Limb (tissue), 2 donors: ENCODE results near the gene WDR36.

Experiments used
- DNase-seq, 2 donors: peaks; one replicate each; pipeline ENCODE4 v3.0.0-alpha.2; 2016; ENCODE audit errors: extremely low spot score in 2 of 2

The WDR36 gene

DNA sequence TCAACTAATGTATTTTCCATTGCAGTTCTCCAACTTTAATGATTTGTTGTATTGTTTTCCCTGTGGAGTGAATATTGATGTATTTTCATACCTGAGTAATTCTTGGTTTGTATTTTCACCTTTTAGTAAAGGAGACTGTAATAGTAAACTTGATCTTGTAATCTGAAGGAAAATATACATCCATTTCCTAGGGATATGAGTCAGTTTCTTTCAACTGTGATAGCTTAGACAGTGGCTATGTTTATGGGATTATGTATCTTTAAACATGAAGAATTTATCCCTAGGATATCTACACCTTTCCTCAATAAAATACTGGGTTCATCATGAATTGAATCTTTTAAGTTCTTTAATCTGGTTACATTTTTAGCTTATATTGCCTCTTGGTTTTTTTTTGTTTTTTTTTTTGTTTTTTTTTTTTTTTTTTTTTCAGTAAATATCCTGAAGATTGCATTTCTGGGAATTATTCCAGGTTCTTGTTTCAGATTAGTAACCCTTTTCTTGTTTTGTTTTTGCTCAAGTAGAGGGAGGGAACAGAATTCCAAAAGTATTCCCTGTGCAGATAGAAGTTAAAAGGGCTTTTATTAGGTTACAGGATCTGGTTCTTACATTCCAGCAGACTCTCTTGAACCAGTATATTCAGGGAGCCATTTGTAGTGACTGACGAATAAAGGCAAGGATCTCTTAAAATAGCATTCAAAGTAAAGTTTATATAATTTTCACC lies 7.1 kb downstream of the WDR36 start:
- DNase-seq: no peak

DNA sequence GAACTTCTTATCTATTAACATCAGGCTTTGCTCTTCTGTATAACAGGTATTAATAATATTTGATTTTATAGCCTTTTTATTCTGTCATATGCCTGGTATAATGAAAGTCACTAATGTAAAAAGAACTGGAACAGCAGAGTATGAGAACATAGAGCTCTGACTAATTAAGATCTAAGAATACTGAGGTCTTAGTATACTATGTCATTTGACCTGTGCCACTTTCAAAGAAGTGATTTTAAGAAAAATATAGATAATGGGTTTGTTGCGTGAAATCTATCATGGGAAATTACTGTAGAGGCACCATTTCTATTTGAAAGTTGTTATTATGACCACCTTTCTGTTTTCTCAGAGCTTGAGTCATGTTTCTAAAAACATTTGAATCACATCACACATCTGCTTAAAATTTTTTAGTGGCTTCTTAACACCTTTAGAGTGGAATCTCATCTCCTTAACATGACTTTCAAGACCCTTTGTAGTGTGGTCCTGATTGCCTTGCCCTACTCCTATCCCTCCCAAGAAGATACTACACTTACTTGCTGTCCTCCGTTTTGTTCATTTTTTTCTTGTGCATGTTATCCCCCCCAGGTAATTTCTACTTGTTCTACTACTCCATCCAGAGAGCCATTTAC lies 14.3 kb downstream of the WDR36 start:
- DNase-seq: no peak

DNA sequence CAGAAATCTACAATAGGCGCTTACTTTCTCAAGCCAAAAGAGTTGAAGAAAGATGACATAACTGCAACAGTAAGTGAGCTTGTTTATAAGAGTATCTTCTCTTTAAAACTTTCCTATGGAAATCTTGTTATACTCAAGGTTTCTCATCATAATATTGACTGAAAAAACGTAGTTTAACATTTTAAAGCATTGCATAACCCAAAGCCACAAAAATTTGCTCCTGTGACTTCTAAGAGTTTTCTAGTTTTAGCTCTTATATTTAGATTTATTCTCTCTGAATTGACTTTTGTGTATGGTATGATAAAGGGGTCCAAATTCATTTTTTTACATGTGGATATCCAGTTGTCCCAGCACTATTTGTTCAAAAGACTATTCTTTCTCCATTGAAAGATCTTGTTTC lies 15.2 kb downstream of the WDR36 start:
- DNase-seq: no peak

DNA sequence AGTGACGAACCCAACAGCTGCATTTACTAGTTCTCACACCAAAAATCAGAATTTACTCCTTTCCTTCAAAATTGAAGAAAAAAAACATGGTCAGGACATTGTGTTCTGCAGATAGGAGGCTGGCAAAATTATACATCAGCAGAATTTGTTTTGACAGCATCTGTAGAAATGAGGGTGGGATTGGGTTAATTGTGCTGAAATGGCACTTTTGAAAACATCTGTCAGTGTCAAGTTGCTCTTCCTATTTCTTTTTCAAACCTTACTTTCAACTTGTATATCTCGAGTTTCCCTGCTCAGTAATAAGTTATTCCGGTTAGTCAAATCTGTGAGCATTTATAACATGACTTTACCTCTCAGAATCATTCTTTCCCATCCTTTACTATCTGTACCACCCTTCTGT lies 19.8 kb downstream of the WDR36 start:
- DNase-seq: no peak

DNA sequence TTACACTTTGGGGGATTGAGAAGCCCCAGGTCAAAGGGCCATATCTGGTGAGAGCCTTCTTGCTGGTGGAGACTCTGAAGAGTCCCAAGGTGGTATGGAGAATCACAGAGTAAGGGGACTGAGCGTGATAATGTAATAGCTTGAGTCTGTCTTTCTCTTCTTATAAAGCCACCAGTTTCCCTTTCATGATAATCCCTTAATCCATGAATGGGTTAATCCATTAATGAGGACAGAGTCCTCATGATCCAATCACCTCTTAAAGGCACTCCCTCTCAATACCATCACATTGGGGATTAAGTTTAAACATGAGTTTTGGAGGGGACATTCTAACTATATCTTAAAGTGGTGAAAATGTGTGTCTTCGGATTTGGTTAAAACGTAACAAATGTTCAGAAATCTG lies 21.5 kb downstream of the WDR36 start:
- DNase-seq: no peak

DNA sequence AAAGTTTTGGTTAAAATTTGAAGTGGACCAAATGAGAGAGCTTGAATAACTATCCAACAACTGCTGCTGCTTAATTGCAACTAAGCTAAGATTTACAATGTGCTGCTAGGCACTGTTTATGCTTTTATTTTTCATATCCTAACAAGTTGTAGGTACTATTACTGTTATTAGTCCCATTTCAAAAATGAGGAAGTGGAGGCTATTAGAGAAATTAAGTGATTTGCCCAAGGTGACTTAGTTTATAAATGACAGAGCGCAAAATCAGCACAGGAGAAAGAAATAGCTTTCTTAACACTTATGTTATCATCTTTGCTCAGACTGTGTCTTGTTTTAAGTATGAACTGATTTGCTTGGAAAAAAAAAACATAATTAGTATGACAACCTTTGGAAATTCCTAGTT lies 23.1 kb downstream of the WDR36 start:
- DNase-seq: no peak

DNA sequence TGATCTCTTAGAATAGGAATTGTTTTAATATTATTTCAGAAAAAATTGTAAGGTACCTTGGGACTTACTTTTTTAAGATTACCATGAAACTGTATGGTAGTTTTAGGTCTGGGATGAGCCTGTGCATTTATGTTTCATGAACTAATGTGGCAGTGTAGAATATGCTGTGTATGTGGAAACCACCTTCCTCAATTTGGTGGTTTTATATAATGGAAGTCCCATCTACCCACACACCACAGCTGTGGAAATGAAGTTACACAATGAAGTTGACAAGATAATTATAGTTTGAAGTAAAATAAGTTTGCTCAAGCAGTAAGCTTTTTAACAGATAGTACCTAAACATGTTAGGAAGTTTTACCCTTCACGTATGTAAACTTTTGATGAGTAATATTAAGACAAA lies 24.4 kb downstream of the WDR36 start:
- DNase-seq: no peak

DNA sequence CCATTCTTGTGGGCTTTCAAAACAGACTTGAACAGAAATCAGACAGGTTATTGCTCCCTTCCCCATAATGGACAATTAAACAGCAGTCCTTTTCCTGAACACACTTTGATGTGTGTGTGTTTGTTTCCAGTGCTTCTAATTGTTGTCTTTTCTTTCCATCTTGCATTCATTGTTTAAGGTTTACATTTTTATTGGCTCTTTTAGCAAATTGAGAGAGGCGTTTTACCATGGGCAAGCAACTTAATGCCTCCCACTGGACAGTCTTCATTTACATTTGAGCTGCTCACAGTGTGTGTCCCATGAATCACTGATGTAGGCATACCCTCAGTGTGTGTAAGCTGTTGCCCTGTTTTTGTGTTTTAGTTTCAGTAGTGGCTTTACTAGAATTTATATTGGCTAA lies 25.0 kb downstream of the WDR36 start:
- no peak for DNase-seq

DNA sequence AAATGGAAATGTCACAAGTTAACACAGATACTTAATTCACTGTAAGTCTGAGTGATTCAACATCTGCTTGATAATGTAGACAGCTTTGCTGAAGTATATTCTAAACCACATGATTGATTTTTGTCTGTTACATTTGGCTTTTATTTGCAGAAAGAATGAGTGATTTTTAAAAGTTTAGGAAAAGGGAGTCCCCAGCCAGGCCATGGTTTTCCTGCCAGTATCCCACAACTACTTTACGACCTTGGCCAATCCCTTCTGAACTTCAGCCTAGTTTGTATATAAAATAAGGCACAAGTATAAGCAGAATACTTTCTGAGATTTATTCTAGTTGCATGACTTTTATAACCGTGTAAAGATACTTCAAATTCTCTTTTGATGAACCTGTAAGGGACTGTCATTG lies 27.1 kb downstream of the WDR36 start:
- DNase-seq: no peak

DNA sequence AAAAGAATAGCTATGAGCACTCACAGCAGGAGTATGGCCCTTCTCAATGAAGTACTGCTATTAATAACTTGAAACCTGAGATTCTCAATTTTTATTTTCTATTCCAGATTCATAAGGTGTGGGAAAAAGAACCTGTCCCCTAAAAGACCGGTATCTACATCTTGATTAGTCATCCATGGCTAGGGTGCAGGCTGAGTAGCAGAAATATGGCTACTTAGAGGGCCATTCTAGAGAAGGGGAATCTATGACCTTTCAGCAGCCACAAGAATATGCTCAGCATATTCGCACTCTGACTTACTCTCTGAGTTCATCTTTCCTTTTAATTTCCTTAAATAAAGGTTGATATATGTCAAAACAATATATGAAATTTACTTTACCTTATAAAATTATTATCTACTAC lies 27.7 kb downstream of the WDR36 start:
- DNase-seq: no peak

DNA sequence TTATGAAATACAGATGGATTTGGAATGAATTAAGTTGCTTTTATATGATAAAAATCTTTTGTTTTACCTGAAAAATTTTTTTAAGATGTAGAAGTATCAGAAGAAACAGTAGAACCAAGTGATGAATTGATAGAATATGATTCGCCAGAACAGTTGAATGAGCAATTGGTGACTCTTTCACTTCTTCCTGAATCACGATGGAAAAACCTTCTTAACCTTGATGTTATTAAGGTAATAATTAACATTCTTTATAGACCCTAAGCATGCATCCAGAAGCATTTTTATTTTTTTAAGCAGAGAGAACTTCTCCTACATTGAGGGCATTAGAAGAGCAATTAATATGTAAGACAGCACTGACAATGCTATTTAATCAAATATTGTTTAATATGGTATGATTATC lies 28.8 kb downstream of the WDR36 start:
- no peak for DNase-seq

DNA sequence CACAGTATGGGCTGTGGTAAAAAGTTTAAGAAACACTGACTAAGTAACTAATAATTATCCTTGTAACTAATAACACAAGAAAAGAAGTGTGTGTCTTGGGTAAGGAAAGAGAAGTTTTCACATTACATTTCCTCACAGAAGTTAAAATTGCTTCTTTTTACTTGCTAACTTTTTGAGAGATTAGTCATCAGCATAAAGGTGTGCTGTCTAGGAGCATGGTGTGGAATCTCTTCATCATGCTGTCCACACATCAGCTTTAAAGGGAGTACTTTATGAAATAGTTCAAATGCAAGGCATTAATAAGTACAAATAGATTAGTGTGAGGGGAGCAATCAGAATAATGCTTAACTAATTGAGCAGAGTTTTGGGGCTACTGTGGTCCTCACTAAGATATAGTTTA lies 29.8 kb downstream of the WDR36 start:
- no peak for DNase-seq

DNA sequence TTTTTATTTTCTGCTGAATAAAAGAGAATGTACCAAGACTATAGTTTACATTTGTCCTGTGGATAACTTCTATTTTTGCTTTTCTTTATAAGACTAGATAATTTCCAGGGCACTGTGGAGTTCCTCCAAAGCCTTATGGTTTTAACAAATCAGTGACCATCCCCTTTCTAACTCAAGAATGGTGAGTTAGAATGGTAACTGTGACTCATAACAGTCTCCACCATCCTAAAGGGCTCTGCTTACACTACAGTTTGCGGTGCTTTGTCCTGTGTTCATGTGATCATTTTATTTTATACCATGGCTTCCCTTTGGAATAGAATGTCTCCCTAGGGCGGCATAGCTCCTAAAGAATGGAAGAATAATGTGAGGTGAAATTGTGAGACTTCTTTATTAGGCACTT lies 30.2 kb downstream of the WDR36 start:
- DNase-seq: no peak

DNA sequence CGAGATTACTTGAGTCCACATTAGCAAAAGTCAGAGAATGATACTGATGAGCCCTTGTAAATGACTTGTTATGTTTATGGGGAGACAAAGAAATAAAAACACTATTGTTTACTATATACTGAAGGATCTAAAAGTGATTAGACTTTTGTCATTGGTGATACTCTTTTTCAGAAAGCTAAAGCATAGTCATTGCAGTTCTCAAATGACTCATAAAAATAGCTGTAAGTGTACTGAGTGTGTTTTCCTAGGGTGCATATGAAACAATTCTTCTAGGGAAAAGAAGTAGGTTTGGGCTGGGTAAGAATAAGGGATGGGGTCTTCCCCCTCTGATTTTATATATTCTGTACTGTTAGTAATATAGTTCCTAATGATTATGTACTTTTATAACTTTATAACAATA lies 32.6 kb downstream of the WDR36 start:
- no peak for DNase-seq

DNA sequence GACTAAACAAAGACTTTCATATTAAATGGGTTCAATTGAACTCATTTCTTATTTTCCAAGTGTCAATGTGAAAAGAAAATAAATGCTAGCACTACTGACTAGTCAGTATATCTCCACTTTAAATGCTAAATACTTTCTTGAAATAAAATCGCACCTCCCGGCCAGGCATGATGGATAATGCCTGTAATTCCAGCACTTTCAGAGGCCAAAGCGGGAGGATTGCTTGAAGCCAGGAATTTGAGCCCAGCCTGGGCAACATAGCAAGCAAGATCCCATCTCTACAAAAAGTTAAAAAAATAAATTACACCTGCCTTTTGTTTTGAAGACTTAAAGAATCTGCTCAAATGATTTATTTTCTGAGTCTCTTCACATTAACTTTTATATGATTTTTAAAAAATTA lies 34.7 kb downstream of the WDR36 start:
- DNase-seq: no peak

DNA sequence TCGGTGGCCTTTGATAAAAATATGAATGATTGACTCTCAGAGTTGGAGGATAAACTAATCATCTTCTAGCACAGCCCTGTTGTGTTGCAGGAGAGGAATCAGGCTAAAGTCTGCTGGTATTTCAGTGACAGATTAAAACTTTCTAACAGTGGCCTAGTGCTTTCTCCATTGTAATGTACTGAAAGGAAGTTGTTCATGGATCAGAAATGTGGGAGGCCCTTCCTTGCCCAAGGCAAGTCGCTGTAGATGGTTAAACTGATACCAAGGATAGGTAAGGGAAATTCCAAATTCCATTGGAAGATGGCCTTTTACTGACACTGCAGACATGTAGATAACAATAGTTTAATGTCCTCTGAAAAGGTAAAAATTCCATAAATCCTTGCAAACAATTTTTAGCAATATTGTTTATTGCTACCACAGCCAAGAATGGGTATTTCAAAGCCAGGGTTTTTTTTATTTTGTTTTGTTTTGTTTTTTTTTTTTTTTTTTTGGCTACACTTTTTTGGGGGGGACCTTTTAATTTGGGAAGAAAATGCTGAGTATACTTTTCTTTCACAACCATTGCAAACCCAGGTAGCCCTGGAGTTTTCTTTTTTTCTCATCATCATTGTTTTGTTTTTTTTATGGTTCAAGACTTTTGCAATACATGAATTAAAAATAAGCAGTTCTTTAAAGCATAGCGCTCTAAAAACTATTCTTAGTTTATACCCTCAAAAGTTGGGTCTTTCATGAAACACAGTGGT lies 35.5 kb downstream of the WDR36 start:
- DNase-seq: no peak

DNA sequence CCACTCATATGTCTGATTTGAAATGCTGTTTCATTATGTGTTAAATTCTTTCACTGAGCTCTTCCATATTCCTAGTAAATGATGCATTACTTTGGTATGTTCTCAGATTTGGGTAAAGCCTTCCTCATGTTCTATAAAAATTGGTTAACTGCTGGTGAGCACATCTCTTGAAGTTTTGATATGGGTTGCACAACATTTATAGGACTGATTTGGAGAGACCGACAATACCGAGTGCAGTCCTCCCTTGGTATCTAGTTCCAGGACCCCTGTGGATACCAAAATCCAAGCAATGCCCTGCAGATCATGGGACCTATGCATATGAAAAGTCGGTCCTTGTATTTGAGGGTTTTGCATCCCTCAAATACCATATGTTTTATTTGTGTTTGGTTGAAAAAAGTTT lies 37.8 kb downstream of the WDR36 start:
- no peak for DNase-seq

DNA sequence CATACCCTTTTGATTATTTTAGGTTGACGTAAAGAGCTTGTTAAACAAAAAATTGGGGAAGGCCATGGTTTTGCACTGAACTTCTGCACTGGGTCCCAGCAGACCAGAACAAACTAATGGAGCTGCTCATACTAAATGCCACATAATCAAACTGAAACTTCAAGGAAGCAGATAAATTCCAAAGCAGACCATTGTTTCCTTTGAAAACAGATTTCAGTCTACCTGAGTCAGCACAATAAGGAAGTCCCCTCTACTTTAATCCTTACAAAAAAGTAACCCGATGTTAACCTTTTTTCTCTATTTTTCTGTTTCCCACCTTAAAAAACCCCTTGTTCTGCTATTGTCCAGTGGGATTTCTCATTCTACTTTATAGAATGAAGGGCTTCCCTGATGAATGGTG lies 39.2 kb downstream of the WDR36 start:
- DNase-seq: no peak

DNA sequence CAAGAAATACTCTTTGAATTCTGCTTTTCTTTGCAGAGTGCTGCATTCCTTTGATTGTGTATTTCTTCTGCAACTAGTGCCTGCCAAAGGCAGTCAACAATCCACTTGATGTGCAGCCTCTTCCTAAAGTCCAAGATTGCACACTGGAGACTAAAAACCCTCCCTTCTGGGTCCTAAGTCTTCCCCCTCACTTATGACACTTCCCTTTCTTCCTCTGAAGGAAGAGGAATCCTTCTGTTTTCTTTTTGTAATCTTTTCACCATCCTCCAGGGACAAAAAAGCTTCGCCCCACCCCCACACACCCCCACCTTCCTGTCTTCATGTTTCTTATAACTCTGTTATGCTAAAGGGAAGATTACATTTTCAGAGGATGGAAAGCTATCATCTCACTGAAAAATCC lies 39.9 kb downstream of the WDR36 start:
- DNase-seq: no peak

DNA sequence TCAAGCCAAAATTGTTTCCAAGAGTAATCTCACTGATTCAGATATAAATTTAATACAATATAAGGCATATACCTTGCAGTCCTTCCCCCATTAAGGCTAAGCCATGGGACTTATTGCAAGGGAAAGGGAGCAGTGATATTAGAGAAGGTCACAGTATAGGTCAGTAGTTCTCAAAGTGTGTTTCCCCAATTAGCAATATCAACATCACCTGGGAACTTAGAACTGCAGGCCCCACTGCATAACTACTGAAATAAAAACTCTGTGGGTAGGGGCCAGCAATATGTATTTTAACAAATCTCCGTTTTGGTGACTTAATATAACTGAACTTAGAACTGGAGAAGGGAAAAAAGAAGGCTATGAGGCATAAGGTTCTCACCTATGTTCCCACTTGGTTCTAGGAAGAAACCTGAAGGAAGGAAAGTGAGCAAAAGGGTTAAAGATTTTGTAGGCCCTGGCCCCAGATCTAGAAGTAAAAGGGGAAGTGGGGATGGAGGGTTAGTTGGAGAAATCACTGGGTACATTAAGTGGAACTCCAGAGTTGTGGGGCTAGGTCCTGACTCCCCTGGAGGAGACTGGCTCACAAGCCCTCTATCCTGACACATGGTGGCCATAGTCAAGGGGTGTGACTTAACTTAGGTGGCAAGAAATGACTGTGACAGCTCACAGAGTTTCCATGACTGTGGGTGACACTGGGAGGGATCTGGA lies 40.7 kb downstream of the WDR36 start:
- no peak for DNase-seq

DNA sequence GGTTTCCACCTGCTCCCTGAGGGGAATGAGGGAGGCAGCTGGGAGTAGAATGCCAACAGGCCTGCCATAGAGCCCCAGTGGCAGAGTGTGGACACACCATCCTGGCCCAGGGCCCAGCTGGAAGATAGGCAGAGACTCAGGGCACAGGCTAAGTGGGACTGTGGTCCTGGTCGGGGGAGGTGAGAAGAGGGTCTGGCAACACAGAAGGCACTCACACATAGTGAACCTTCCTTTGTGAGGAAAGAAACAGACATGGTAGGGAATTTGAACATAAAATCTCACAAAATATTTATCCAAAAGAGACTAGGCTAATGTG lies 41.2 kb downstream of the WDR36 start:
- no peak for DNase-seq

DNA sequence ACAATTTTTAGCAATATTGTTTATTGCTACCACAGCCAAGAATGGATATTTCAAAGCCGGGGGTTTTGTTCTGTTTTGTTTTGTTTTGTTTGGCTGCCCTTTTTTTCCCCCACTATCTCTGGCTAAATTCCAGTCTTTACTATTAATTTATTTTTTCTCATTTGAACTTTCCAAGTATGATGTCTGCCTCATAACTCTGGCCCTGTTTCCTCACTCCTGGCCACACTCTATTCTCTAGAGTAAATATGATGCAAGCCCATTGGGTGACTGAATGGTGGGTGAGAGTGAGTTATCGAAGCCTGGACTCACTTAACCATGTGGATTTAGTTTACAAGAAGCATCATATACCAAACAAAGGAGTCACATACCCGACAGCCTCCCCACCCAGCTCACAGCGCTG lies 41.9 kb downstream of the WDR36 start:
- DNase-seq: peak in 1 of 2 donors; percentile 36

DNA sequence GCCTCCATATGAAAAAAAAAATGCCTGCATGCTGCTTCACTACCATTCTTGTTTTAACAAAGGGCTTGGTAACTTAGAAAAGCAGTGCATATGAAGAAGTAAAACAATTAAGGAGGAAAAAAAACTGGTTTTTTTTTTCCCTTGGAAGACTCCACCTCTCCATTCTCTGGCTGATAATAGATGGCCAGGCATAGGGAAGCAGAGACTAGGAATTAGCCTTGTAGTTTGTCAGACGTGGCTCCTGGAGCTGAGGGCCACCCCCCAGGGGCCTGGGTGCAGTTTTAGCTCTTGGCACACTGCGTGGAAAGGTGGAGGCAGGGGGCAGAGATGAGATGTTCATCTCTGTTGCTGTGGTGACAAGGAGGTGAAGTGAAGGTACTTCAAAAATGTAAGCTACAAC lies 42.7 kb downstream of the WDR36 start:
- no peak for DNase-seq
